GM18520 (cell line): ENCODE data around the gene IPO5.

Experiments
- ATAC-seq: cut with Tn5 transposase; IDR thresholded peaks from one replicate; pipeline ENCODE4 v1.9.1; 2021; ENCODE audit not compliant: unreplicated experiment

Gene IPO5

DNA sequence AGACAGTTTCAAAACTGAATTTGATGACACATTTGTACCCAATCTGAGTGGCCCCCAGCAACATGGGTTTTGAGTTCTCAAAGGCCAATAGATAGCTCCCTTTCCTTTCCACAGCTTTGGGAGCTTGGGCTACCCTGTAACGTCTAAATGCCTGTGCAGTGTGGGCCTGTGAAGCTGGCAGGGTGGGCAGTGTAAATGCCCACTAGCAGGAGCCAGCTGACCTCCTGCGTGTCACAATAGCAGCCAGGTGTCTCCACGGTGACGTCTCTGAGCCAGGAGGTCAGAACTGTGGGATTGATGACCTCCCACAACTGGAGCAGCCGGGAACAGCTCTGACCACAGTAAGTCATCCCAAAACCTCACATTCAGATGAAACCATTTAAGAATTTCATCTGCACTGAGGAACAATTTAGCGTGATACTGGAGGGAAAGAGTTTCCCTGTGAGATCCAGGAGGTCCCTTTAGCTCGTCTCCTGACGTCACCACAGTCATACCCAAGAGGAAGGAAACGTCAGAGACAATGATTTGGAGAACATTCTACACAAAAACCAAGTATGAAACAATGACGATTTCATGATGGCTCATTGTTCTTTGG, at the start of gene IPO5:
Gene IPO5, plus strand, starts transcription at position 300 of the 595 bp plus-strand sequence. CDS start 23,022 bp downstream, outside the sequence.
- ATAC-seq: no peak

DNA sequence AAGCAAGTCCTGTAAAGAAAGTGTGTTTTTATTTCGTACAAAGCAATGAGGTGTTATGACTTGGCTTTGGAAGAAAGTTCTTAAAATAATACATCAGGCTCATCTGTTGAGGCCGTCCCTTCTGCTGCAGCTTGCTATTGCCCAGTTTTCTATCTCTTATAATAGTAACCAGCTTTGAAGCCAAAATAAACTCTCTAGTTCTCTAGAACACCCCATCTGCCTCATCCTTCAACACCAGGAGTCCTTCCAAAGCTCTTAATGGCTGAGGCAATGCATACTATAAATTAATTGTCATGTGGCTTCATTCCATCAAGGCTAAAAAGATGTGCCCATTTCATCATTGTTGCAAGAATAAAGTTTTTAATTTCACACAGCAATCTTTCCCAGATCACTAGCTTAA, 49.4 kb upstream of the IPO5 start:
- ATAC-seq: no peak

DNA sequence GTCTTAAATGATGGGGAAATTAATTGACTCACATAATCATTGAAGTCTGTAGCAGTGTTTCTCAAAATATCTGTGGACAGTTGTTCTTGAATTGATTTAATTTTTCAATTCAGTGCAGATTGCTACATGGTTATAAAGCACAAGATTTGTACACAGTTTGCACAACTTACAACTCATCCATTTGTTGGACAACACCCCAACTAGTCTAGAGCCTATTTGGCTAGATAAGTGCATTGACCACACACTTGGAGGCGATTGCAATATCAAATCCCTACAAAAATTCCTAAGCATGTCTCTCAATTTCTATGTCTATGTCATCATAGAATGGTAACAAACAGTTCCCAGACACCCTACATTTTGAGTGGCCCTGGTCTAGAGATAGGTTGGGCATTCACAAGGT, 48.0 kb upstream of the IPO5 start:
- ATAC-seq: no peak

DNA sequence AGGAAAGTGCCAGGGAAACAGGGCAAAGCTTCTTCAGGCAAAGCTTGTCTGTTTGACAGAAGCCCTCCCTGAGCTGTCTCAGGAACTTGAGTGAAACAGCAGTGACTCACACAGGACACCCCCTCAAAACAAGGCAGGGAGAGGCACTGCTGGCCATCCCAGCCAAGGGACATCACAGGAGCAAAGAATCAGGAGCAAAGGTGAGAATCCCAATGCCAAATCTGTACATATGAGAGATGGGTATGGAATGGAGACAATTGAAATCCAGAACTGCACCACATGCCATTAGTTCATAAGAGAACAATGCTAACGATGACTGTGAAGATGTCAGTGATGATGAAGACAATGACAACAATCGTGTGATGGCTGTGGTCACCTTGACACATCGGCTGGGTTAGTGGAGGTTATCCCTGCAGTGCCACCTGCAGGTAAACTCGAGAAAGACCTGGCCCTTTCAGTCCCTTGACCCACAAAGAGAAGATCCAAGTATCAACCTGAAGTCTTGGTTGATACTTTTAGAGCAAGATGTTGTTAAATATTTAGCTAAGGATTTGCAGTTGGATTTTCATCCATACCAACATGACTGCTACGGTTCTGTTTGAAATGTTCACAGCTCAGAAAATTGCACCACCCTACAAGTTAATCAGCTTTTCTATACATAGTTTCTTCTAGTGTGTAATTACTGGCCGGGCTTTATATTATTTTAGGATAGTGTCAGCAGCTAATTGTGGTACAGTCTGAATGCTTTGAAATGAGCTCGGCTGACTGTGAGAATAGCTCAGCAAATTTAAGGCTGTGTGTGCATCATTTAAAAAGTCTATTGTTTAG, 42.0 kb upstream of the IPO5 start:
- ATAC-seq: no peak

DNA sequence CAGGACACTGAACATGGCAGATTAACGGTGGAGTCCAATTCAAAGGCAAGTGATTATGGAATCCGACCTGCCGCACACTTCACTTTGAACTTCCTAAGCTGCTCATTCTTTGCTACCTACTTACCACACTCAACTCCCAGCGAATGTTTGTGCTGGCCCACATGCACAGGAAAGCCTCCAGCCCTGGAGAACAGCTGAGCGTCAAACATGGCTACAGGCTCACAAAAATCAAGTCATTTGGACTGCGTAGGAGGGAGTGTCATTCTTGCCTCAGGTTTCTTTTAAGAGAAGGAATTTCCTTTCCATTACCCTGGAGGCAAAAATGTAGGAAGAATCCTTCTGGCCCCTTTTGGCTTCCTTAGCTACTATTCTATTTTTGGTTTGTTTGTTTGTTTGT, 41.3 kb upstream of the IPO5 start:
- no peak for ATAC-seq

DNA sequence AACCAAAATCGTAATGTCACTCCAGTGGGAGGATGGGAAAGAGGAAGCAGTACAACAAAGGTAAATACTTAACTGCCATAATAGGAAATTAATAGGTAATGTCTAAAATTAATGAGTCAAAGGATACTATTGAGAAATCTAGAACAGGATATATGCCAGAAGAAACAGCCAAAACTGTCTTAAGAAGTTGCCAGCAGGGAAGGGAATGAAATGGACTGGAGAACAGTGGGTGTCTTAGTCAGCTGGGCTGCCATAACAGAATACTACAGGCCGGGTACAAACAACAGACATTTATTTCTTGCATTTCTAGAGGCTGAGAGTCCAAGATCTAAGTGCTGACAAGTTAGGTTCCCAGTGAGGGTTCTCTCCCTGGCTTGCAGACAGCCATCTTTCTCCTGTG, 40.3 kb upstream of the IPO5 start:
- no peak for ATAC-seq

DNA sequence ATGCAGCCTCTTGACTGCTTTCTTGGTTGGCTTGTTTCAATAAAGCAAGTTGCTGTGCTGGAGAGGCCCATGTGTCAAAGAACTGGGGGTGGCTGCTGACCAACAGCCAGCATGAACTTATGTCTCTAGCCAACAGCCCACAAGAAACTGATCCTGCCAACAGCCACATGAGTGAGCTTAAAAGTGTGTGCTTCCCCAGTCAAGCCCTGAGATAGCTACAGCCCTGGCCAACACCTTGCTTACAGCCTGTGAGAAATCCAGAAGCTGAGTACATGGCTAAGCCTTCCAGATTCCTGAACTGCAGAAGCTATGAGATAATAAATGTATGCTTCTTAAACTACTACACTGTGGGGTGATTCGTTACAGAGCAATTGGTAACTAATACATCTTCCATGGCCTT, 38.9 kb upstream of the IPO5 start:
- no peak for ATAC-seq

DNA sequence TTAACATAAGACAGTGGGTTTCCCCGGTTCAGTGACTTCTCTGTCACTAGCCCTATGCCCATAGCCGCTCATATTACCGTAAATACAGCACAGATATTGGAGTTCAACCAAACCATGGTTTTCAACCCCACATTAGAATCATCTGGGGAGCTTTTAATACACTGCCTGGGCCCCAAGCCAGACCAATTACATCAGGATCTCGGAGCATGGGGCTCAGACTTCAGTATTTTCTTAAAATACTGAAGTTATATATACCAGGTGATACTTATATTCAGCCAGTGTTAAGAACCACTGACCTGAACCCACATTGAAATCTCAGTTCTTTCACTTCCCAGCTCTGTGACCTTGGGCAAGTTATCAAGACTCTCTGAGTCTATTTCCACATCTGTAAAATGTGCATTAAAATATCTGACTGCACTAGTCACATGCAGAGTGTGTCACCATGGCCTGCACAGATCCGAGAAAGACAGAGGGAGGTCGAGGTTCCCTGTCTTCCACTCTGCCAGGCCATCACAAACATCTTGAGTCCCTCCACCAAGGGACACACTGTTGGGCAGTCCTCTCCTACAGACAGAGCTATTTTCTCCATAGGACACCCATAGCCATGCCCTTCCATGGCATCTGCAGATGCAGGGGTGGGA, 32.2 kb upstream of the IPO5 start:
- no peak for ATAC-seq

DNA sequence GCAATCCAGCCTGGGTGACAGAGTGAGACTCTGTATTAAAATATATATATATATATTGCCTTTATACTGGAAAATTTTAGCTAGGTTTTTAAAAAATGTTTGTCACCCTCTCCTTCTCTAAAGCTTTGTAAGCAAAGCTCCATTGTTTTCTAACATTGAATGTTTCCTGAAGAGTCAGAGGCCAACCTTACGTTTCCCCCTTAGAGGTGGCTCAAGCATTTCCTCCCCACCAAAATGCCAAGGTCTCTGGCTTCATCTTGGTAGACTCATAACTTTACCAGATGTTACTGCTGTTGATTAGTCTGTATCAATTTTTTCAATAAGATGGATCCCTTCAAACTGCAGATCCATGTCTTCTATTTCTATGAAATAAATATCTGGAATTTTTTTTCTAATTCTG, 25.2 kb upstream of the IPO5 start:
- no peak for ATAC-seq

DNA sequence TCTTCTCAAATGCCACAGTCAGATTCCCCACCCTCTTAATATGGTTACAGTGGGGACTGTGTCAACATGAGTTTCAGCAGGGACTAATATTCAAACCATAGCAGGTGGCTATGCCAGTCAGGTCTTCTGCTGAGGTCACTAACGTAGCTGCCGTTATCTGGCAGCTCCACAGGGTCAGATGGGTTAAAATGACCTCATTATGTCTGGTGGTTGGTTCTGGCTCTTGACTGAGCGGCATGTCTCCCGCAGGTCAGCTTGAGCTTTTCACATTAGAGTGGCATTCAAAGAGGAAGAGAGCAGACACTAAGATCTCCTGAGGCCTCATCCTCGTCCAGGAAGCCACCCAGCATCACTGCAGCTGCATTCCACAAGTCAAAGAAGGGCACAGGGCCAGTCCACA, 21.4 kb upstream of the IPO5 start:
- ATAC-seq: no peak

DNA sequence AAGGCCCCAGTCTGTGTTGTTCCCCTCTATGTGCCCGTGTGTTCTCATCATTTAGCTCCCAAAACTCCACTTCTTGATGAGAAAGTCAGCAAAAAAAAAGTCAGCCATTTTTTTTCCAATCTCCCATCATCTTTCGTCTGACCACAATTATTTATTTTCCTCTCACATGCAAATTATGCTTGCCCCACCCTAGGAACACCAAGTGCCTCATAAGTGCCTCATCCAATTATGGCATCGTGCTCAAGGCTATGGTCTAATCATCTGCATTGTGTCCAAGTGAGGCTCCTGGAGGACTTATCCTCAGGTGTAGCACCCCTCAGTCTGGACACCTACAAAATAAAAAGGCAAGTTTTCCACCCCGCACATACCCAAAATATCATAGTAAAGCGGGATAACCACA, 20.8 kb upstream of the IPO5 start:
- no peak for ATAC-seq

DNA sequence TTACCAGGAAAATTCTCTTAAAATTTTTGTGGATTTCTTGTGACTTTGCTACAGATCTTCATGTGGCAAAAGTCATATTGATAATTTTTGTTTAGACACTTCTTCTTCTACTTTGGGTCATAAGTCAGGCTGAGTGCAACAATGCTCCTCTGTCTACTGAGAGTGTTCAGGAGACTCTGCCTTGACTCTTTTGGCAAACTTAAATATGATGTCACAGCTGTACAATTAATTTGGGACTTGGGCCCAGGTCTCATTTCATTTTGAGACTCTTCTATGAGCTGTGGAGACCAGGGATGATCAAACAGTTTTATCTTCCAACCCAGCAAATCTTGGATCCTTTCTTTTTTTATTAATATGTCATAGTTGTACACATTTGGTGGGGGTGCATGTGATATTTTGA, 19.7 kb upstream of the IPO5 start:
- ATAC-seq: no peak

DNA sequence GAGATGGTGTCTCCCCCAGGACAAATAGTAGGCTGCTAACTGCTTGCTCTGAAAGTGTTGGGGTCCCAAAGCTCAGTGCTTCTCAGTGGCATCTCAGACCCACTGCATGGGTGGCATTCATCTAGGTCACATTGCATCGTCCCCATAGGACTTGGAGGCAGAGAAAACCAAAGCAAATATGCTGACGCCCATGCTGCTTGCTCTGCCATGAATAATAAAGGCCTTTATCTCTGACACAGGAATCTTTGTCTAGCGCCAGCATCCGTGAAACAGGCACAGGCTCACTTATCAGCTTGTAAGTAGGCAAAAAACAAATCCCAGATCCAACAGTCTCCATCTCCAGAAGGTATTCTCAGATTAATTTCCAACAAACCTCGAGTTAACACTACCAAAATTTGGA, 18.9 kb upstream of the IPO5 start:
- ATAC-seq: no peak

DNA sequence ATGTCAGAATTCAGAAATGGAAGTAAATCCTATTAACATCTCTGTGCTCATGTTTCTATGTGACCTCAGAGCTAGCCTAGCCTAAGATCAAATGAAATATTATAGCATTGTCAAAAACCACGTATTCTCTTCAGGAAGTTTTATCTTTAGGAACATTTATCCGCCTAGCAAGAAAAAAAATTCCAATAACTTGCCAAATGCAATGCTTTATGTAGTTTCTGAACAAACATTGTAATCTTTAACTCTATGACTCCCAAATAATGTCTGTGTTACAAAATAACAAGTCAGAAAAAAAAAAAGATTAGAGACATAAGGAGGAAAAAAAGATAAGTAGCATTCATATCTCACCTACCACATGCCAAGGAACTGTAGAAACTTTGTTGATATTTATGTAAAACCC, 18.4 kb upstream of the IPO5 start:
- no peak for ATAC-seq

DNA sequence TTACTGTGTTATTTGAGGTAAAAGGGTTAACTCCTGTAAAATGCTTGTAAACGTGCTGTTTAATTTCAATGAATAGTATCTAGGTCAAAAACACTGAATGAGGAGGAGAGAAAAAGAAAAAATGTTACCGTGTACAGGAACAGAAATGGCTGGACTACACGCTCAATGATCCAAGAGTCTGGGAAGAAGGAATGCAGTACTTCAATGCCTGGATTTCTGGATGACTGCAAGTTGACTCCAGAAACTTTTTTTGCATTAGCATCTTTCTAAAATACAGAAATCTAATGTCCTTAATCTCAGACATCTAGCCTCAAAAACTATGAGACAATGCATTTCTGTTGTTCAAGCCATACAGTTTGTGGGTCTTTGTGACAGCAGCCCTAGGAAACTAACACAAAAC, 17.4 kb upstream of the IPO5 start:
- no peak for ATAC-seq

DNA sequence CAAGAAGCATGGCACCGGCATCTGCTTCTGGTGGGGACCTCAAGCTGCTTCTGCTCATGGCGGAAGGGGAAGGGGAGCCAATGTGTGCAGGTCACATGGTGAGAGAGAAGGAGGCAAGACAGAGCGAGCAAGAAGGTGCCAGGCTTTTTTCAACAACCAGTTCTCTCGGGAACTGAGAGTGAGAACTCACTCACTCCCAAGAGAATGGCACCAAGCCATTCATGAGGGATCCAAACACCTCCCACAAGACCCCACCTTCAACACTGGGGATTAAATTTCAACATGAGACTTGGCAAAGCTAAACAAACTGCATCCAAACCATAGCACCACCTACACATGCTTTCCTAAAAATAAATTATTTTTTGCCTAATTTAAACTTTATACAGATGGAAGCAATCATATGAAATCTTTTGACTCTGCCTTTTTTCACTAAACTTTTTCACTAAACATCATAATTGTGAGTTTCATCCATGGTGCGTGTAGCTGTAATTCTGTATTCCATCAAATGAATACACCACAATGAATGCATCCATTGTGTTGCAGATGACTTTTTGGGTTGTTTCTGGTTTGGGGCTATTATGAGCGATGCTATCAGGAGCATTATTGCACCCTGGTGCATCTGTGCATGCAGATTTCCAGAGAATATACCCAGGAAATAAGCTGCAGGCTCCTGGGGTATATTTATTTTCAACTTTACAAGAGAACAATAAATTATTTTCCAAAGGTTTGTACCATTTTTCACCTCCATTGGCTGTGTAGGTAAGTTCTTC, 14.6 kb upstream of the IPO5 start:
- no peak for ATAC-seq

DNA sequence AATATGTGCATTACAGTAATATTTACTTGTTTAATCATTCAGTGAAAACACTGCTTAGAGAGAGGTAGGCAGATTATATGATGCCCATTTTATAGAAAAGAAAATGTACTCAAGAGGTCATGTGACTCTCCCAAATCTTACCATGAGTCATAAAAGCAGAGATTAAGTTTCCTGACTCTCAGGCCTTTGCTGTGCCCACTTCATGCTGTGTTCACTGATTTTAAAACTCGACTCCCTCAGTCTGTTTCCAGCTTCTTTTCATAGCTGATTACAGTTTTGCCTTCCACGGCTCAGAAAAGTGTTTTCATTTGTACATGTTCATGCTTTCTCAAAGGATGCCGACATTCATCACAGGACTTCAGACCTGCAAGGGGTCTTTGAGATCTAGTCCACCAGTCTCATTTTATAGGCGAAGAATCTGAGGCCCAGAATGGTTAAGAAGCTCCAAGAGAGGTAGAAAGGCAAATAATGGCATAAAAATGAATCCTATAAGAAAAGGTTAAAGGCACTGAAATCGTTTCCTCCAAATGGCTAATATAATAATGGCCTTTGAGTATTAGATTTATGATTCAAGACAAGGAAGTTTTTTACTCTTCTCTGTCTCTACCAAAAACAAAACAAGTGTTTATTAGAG, 9.0 kb upstream of the IPO5 start:
- ATAC-seq: no peak

DNA sequence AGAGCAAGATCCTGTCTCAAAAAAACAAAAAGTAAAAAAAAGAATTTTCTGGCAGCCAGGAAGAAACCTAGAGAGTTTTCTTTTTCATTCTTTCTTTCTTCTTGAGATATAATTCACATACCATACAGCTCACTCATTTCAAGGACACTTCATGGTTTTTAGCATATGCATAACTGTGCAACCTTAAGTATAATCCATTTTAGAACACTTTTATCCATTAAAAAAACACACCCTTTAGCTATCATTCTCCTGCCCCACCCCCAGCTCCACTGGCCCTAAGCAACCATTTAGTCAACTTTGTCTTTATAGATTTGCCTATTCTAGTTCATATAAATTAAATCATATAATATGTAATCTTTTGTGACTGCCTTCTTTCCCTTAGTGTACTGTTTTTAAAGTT, 8.1 kb upstream of the IPO5 start:
- ATAC-seq: no peak

DNA sequence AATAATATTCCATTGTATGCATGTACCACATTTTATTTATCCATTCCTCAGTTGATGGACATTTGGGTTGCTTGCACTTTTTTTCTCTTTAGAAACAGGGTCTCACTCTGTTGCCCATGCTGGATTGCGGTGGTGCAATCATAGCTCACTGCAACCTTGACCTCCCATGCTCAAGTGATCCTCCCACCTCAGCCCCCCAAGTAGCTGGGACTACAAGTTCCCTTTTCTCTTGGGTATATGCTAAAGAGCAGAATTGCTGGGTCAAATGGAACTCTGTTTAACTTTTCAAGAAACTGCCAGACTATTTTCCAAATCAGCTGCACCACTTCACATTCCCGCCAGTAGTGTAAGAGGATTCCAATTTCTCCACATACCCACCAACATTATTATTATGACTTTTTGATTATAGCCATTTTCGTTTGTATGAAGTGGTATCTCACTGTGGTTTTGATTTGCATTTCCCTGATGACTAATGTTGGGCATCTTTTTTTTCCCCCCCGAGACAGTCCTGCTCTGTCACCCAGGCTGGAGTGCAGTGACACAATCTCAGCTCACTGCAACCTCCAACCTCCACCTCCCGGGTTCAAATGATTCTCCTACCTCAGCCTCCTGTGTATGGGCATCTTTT, 7.6 kb upstream of the IPO5 start:
- no peak for ATAC-seq

DNA sequence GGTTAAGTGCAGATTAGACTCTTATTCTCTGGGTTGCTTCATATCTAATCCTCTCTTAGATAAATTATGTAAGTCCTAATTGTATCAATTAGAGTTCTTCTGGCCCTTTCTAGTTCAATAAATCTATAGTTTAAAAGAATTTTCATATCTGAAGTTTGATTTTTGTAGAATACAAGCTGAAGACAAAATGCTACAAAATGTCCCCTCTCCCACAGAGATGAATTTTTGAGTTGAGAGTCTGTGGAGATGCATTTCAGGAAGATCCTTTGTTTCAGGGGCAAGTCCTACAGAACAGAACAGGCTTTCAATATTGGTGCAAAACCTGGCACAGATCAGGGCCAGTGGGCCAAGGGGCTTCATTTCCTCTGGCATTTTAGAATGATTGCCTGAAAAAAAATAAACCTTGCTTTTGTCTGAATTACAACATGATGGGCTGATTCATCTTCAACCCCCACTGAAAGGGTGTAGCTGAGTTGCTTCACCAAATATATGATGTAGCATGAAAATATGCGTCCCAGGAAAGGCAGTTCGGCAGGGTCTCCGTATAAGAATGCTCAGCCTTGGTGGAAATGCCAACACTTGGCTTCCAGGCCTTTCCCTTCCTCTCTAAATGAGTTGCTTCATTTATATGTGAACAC, 6.4 kb upstream of the IPO5 start:
- no peak for ATAC-seq
